Stimulated activated CD8-positive, alpha-beta memory T cell treated with anti-CD3 and anti-CD28 coated beads, Interleukin-7, amount 100 ng/mL, for 1 hour (primary cell): ENCODE data around the gene IKBIP.
A peak's percentile ranks its signal among the peaks of the same experiment; 100 is the strongest.
"Not testable (repeated sequence)": the region's sequence is repeated elsewhere in the genome, so short reads cannot be mapped to it uniquely, and the experiment has no call there.

Source experiments
- DNase-seq, 2 donors: peaks; one replicate each; pipeline ENCODE4 v3.0.0-alpha.2; 2020; ENCODE audit warnings: low read depth in 2 of 2

IKBIP gene, protein sequence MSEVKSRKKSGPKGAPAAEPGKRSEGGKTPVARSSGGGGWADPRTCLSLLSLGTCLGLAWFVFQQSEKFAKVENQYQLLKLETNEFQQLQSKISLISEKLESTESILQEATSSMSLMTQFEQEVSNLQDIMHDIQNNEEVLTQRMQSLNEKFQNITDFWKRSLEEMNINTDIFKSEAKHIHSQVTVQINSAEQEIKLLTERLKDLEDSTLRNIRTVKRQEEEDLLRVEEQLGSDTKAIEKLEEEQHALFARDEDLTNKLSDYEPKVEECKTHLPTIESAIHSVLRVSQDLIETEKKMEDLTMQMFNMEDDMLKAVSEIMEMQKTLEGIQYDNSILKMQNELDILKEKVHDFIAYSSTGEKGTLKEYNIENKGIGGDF

DNA sequence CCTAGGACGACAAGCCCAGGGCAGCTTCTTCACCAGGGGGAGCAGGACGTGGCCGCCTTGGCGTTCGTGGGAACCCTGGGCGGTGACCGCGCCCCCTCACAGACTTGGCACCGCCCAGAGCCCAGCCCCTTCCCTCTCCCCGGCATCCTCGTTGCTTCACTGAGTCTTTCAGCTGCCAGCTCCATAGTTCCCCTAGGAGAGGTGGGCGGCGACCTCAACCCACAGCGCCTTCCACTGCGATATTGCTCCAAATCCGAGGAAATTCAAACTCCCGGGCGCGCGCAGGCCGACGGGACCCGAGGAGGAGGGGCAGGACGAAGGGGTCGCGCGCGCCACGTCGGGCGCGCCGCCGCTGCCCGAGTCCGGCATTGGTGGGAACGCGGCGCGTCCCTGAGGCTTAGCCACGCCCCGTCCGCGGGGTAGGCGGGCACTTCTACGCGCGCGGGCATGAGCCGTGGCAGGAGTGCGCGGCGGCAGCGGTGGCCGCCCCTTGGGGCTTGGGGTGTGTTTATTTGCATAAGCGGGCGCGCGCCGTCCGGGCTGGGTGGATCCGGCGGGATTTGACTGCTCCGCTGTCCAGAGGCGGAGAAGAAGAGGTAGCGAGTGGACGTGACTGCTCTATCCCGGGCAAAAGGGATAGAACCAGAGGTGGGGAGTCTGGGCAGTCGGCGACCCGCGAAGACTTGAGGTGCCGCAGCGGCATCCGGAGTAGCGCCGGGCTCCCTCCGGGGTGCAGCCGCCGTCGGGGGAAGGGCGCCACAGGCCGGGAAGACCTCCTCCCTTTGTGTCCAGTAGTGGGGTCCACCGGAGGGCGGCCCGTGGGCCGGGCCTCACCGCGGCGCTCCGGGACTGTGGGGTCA, at the start of gene IKBIP, which contains the start of gene APAF1:
TSS of gene IKBIP (minus strand) at position 77 of the 860 bp plus-strand sequence. CDS start 87 bp downstream, outside the sequence.
TSS of gene APAF1 (plus strand) at position 579 of the 860 bp plus-strand sequence. CDS start 3,070 bp downstream, outside the sequence.
- peak; percentile 95 for DNase-seq

DNA sequence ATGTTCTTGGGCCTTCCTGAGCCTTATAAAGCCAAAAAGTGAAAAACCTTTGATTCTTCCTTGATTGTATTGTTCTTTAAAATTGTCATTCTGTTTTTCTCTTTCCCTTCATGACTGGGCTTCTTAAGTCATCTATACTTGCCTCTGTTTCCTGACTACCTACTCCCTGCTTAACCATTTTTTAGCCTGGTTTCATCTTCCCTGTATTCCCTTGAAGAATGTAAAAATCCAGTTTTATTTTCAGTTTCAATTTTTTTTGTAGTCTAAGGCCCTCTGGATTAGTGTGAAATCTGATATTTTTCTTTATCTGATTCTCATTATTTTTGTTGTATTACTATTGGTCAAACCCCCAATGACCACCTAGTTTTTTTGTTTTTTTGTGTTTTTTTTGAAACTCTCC, 46.8 kb upstream of the IKBIP start:
- no peak for DNase-seq

DNA sequence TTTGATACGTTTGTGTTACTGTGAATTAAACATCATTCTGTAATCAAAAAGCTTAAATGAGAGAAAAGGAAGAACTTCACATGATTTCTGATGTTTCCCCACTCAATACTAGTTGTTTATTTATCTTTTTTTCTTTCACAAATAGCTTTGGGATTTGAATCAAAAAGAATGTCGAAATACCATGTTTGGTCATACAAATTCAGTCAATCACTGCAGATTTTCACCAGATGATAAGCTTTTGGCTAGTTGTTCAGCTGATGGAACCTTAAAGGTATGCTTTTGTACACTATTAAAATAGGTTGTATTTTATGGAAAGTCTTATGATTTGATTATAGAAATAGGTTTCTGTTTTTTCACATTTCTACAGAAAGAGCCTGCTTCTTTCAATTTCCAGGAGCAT, 42.0 kb upstream of the IKBIP start:
- DNase-seq, result no peak

DNA sequence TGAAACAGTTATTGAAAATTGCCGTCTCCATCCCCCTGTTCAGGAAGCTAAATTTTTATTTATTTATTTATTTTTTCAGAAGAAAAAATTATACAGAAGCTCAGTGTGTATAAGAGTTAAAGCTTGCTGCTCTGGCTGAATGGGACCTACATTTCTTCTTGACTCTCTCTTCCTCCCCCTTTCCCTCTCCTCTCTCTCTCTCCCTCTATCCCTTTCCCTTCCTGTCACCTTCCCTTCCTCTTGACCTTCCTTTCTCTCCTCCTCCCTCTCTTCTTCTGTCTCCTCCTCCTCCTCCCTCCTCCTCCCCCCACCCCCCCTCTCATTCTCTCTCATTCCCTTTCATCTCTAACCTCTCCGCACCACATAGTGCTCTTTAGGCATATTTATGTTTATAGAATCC, 39.6 kb upstream of the IKBIP start:
- DNase-seq, result no peak

DNA sequence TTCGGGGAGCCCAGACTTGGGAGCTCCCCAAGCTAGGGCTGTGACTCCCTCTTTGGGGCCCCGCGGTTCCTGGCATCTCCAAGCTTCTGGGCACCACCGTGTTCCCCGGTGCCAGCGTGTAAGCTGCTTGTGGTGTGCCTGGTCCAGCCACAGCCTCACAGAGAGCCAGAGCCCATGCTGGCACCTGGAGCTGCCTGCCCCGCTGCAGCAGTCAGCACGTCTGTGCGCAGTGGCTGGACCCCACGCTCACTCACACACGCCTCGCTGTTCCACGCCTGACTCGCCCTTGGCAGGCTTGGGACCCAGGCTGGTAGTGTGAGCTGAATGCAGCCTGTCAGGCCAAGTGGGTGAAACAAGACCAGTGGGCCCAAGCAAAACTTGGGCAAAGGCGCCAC, 35.0 kb upstream of the IKBIP start:
- no peak for DNase-seq

GRCh38 chr12:98678946-98679610, 34.5 kb upstream of the IKBIP start:
- no peak for DNase-seq

DNA sequence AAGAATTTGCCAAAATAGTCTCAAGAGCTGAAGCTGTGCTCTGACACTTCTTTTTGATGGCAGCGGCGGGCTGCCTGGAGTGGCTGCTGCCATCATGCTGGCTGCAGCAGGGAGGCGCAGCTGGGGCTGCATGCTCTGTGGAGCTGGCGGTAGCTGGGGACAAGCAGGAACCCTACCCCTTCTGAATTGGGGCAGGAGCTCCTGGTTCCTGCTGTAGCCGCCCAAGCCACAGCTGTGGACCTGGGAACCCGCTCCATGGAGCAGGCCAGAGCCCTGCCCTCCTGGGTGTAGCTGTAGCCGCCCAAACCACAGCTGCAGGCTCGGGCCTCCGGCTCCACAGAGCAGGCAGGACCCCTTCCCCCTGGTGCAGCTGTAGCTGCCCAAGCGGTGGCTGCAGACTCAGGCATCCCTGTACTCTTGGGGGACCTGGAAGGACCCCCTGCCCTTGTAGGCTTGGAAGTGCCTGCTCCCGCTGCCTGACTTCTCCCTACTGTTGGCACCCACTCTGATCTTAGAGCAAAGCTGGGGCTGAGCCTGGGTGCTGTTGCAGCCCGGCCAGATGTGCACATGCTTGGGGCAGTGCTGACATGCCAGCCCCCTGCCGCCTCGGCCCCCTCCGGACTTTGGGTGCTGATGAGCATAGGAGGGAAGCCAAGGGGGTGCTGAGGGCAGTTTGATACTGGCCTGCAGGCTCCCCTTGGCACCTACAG, 33.8 kb upstream of the IKBIP start:
- no peak for DNase-seq

GRCh38 chr12:98674841-98675240, 30.3 kb upstream of the IKBIP start:
- DNase-seq, result no peak

- no peak for DNase-seq
Observed at GRCh38 chr12:98671459-98671858, 26.9 kb upstream of the IKBIP start.

DNA sequence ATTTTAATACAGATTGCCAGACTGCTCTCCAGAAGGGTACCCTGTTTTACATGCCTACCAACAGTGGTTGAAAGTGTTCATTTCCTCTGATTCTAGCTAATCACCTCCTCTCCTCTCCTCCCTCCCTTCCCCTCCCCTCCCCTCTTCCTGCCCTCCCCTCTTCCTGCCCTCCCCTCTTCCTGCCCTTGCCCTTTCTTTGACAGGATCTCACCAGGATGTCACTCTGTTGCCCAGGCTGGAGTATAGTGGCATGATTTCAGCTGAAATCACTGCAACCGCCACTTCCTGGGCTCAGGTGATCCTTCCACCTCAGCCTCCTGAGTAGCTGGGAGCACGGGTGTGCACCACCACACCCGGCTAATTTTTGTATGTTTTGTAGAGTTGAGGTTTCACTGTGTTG, 25.2 kb upstream of the IKBIP start:
- DNase-seq, result no peak

DNA sequence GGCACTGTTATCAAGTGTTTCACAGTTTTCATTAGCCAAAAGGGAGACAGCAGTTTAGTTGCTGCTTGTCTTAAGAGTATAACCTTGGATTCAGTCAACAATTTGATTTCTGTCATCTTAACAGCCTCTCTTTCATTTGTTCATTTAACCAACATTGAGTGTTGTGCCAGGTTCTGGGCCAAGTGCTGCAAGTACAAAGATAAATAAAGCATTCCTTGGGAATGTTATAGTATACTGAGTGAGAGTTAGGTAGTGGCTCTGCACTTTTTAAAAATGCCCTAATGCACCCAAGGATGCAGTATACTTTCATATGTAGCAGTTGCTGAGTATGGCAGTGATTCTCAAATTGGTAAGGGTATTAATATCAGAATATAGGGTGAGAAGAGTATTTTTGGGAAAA, 15.9 kb upstream of the IKBIP start:
- no peak for DNase-seq

DNA sequence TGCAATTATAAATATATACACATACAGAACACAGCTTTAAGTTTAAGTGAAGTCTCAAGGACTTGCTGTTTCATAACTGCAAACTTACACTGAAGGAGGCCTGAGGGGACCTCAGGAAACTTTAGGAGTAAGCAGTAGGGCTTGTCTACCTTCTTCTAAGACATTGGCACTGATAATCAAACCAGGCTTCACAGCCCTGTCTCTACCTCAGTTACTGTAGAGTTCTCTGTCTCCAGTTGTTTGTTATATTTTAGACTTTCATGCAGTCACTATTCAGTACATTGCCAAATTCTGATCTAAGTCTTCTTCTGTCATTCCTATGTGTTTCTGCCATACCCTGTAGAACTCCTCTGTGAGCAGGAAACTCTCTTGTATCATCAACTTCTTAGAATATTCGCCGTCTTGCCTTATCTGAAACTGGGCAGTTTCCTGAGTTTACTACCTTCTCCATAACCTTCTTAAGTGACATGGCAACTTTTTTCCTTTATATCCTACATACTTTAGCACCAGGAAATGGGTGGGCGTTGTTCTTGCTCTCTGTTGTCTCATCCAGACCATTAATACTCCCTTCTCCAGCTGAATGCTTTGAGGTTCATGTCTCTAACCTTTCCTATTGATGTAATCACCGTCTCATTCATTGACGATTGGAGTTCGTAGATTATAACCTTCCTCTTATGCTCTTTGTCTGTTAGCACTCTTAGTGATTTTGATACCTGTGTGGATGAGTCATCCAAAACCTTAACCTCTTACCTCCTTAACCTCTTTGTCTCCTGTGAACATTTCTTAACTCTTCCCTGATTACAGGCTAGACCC, 11.9 kb upstream of the IKBIP start:
- DNase-seq, result no peak

- DNase-seq, result no peak
Observed at GRCh38 chr12:98653866-98654493, 9.4 kb upstream of the IKBIP start.

- DNase-seq, result no peak
Observed at GRCh38 chr12:98651328-98651727, 6.7 kb upstream of the IKBIP start.

DNA sequence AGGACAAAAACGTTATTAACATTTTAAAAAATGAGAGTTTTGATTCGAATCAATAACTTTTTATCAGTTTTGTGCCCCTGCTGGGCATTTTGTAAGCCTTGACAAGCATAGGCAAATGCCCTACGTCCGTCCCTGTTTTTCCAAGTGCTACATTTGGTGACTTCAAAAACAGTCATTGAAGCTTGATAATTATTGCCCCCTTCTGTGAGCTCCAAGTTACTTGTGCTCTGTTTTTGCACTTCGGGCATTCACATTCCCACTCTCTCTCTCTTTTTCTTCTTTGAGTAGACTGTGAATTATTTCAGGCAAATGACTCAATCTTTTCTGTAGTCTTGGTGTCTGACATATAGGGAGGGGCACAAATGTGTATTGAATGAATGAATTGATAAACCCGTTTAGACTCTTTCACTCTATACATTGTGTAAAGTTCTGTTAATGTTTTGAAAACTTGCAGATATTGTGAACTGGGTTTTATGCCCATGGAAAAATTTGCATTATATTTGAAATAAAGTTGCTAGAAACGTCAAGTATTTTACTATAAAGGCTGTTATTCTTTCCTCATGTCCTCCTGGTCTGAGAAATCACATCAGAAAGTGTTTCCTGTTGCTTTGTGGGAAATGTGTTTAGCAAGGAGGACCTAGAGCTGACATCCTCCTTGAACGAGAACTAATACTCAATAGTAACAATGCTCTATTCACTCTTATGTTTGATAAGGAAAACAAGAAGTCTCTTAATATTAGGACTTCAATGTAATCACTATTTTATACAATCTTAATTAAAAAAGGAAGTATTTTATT, 1.9 kb upstream of the IKBIP start:
- no peak for DNase-seq

DNA sequence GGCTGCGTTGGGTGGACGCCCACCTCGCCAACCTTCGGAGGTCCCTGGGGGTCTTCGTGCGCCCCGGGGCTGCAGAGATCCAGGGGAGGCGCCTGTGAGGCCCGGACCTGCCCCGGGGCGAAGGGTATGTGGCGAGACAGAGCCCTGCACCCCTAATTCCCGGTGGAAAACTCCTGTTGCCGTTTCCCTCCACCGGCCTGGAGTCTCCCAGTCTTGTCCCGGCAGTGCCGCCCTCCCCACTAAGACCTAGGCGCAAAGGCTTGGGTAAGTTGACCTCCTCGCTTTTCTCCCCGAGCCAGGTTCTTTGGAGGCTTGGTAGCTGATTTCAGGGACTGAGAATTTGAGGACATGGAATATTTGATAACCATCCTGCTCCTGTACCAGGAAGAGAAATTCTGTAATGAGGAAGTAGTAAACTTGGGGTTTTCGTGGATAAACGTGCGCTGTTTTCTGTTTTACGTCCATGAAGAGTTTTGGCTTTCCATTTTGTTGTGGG, 1.0 kb upstream of the IKBIP start:
- peak in 1 of 2 donors; percentile 5 for DNase-seq

- no peak for DNase-seq
Observed at GRCh38 chr12:98644433-98644711, 216 bp downstream of the IKBIP start.

DNA sequence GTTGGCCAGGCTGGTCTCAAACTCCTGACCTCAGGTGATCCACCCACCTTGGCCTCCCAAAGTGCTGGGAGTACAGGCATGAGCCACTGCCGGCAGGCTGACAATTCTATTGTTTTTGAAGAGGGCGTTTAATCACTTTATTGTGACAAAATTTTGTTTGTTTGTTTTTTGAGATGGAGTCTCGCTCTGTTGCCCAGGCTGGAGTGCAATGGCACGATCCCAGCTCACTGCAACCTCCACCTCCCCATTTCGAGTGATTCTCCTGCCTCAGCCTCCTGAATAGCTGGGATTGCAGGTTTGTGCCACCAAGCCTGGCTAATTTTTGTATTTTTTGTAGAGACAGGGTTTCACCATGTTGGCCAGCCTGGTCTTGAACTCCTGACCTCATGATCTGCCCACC, 1.8 kb downstream of the IKBIP start:
- DNase-seq, result not testable (repeated sequence)

DNA sequence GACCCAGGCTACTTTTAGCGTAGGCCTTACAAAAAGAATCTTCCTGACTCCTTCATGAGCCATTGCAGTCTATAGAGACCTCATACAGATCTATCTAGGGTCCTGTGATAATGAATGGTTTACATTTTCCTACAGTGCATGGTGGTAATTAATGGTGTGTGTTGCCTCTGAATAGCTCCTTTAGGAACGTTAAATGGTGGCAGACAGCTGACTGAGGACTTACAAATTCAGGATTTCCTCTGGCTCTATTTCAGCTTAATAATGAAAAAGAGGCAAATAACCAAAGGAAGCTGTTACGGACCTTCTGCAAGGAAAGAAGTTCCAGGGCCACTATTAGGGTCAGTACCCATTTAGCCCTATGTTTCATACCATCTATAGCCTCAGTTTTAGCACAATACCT, 5.1 kb downstream of the IKBIP start:
- no peak for DNase-seq

- no peak for DNase-seq
Observed at GRCh38 chr12:98638009-98638408, 6.6 kb downstream of the IKBIP start.
